HG03575 (cell line): ENCODE data around the gene MAP2K7.
A peak's percentile ranks its signal among the peaks of the same experiment; 100 is the strongest.
"Not testable (repeated sequence)": the region's sequence is repeated elsewhere in the genome, so short reads cannot be mapped to it uniquely, and the experiment has no call there.

ENCODE experiments used
- ATAC-seq: cut with Tn5 transposase; IDR thresholded peaks from one replicate; pipeline ENCODE4 v1.9.1; 2021; ENCODE audit not compliant: unreplicated experiment, insufficient number of reproducible peaks, low FRiP score; ENCODE audit errors: extremely low read depth

MAP2K7 gene

GRCh38 chr19:7903244-7904073 is at the start of gene MAP2K7:
MAP2K7 (plus strand) TSS chr19:7903877; CDS start chr19:7903945, 68 bp downstream.
- peak; percentile 68 for ATAC-seq

- ATAC-seq, result no peak
These were observed 48.1 kb upstream of the MAP2K7 start for GRCh38 chr19:7855426-7856108.

- no peak for ATAC-seq
These were observed 47.5 kb upstream of the MAP2K7 start for GRCh38 chr19:7856109-7856591.

GRCh38 chr19:7856679-7857663 is 46.7 kb upstream of the MAP2K7 start:
- no peak for ATAC-seq

- no peak for ATAC-seq
These were observed 46.0 kb upstream of the MAP2K7 start for GRCh38 chr19:7857727-7858108.

- ATAC-seq, result no peak
These were observed 45.4 kb upstream of the MAP2K7 start for GRCh38 chr19:7858109-7858770.

- ATAC-seq, result not testable (repeated sequence)
These were observed 44.6 kb upstream of the MAP2K7 start for GRCh38 chr19:7859087-7859486.

GRCh38 chr19:7859831-7860713 is 43.6 kb upstream of the MAP2K7 start:
- no peak for ATAC-seq

GRCh38 chr19:7860714-7861618 is 42.7 kb upstream of the MAP2K7 start:
- ATAC-seq, result no peak

- no peak for ATAC-seq
These were observed 41.9 kb upstream of the MAP2K7 start for GRCh38 chr19:7861619-7862412.

- no peak for ATAC-seq
These were observed 41.2 kb upstream of the MAP2K7 start for GRCh38 chr19:7862413-7862951.

GRCh38 chr19:7863157-7863970 is 40.3 kb upstream of the MAP2K7 start:
- ATAC-seq, result no peak

GRCh38 chr19:7863971-7864689 is 39.5 kb upstream of the MAP2K7 start:
- ATAC-seq, result no peak

- ATAC-seq, result no peak
These were observed 39.0 kb upstream of the MAP2K7 start for GRCh38 chr19:7864690-7865074.
